Measurements from ENCODE around the gene PRUNE2.
A peak's percentile ranks its signal among the peaks of the same experiment; 100 is the strongest.

The PRUNE2 gene

DNA sequence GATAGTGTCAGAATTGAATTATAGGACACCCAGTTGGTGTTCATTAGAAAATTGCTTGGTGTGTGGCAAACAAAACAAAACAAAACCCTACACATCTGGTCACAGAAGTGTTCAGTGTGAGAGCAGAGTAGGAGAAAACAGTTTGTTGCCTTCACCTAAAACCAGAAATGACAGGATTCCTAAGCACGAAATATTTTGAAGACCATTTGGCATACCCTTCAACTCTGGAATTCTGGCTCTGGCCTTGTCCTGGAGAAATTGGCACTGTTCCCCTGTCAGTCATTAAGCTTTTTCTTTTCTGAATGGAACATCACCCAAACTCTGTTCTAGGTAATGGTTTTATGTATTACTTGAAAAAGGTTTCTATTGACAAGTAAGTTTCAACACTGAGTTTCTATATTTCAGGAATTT is 251.9 kb downstream of the PRUNE2 start:
- peak; percentile 50 for DNase-seq

DNA sequence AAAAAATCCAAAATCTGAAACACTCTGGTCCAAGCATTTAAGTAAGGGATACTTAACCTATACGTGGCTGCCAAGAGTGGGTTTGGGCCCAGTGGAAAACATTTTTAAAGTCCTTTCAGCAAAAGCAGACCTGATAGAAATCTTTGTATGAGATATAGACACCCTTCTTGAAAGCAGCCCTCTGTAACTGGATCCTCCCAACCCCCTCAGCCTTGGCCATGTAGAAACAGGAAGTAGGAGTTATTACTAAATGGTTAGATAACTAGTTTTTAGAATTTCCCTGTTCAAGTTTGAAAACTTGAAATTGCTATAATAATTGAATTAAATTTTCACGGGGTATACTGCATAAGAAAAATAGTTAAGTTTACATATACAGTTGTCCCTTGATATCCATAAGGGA is 253.0 kb downstream of the PRUNE2 start:
- DNase-seq: peak; percentile 52

DNA sequence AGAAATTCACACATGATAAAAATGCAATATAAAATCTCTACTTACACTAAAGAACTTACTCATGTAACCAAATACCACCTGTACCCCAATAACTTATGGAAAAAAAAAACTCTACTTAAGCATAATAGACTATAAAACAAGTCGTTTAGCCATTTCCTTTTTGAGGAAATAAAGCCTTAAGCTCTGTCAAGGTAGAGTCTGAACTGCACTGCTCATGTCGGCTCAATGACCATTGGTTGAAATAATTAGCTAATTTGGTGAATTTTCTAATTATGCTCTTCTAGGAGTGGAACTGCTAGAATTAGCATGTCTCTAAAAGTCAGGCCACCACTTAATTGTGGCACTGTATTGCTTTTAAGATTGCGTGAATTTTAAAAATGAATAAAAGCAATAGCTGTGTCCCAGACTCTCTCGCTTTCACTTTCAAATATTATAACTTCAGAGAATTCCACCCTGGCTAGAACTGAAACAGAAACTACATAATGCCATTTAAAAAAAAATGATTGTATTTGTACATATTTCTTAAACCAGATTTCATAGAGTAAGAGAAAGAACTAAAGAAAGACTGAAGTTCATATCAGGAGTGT is 254.7 kb downstream of the PRUNE2 start:
- DNase-seq: no peak

DNA sequence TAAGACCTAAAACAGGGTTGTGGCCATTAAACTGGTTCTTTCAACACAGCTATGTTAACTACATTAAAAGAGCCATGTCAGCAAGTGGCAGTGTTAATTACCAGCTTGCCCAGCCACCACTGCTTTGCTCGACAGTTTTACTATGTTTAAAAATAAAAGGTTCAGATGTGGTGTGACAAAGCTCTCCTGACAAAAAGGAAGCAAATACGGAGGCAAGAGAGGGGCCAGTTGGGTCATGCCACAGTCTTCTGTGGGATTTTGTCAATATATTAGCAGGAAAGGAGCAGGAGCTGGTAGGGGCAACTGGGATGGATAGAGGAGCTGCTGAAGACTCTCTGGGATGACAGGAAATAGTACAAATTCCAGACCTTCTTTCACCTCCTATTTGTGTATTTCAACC is 255.2 kb downstream of the PRUNE2 start:
- no peak for DNase-seq

DNA sequence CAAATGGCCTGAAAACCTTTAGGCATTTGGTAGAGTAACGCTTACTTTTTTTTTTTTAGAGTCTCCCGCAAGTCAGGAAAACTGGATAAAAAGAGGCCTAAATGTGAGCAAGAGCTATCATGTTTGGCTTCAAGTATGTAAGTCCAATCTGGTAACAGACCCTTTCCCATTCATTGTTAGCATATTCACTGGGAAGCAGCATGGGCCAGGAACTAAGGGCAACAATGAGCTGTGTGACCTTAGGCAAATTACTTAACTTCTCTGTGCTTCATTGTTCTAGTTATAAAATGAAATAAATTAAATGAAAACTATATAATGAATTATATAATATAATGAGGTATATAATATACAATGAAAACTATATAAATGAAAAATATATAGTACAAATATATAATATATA is 256.0 kb downstream of the PRUNE2 start:
- DNase-seq: no peak

DNA sequence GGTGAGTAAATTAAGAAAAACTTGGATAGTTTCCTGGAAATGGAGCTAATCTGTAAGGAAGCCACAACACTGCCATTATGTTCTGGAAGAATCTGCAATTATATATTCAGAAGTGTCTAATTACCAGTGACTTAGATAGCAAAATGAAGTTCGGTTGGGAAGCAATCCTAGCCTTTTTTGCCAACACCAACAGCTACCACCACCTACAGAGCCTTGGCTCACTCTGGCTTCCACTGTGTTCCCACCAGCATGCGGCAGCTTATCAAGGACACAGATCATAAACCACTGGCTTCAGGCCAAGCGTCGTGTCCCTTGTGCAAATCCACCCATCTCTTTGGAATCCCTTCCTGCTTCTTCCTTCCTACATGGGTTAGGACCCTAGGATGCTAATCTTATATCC is 259.7 kb downstream of the PRUNE2 start:
- no peak for DNase-seq

DNA sequence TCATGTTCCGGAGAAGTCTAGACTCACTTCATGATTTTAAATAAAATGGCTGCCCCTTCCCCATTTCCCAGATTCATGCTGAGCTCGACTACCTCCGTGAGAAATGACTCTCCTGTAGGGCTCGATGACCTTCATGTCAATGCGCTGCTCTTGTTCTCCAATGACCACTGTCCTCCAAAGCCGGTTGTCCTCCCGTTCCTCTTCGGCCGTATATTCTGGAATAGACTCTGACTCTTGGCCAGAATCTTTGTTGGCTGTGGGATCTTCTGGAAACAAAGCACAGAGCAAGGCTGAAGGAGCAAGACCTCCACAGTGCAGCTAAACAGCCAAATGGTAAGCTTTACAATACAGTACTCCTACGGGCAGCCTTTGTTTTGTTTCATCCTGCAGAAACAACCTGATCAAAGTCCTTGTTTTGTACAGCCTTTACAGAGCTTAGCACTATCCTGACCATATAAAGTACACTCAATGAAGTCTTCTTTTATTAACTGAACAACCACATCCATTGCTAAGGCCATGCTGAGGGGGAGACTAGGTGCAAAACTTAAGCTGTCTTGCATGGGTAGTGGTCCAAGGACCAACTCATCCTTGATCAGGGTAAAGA is 261.2 kb downstream of the PRUNE2 start:
- DNase-seq: no peak

DNA sequence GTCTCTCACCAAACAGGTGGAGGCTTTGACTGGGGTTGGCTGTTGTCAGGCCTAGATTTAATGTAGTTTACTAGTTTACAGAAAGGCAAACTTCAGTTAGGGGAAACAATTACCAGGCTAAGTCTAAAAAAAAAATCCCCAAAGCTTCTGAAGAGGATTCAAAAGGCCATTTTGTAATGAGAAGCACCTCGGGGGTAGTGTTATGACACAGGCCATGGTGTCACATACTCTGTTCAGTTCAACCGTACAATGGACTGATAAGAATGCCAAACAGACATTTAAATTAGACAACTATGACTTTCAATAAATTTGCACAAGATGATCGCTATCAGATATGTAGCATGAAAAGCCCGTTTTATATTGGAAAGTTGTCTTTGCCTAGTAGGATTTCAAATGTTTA is 261.7 kb downstream of the PRUNE2 start:
- DNase-seq: no peak

DNA sequence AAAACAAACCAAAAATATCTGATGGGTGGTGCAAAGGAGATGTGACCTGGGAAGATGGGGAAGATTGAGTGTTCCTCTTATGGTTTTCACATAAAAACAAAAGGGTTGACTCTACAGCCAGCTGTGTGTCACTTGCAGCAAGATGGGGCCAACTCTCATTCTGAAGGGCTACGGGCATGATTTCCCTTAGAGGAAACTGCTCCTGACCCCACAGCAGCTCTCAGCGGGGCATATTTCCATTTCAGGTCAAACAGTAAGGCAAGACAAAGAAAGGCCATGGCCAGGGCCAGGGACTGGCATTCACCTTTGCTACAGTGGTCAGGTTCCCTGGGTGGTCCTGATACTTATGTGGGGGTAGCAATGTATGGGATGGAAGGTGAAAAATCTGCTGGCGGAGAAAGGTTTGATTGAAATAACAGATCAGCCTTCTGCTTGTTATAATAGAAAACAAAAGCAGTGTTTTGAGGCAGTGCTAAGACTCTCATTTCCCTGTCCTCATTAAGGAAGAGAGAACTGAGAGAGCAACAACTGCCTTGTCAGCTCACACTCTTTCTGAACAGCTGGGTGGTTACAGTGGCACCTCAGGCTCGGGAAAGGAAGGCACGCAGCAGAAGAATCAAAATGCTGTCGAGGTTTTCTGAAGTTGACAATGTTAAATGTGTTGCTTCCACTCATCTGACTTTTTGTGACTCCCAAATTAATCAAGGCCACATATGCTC is 262.4 kb downstream of the PRUNE2 start:
- DNase-seq: no peak

DNA sequence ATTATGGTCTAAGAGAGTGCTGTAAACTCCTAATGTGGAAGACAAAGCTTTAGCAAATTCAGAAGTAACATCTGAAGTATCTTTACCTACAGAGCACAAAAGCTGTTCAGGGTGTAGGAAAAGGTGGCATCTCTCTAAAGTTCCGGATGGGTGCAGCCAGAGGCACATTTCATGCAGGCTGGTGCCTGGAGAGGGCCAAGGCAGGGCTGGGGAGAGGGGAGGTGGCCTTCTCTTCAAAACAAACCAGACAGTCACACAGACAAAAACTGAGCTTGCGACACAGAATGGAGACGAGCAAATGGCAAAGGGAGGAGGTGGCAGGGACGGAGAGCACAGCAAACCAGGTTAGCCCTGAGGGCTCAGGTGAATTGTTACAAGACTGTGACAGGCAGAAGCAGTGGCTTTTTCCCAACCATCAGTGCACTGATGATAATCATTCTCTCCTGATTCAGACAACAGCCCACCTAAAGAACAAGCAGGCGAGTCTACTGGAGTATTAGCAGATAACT is 263.2 kb downstream of the PRUNE2 start:
- DNase-seq: no peak

DNA sequence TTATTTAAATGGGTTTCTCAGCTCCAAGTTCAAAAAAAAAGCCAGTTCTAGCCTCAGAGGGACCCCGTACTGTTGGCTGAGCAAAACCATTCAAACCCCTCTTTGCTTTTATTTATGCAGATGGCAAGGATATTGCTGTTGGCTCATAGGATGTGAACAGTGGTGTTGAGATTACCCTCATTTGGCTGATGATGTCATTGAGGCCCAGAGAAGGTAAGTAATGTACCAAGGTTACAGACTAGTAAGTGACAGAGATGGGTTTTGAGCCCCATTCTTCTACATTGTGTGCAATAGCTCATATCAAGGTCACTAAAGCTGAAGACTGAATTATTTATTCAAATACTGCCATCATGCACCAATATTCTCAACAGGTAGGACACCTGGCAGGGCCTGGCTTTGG is 263.8 kb downstream of the PRUNE2 start:
- DNase-seq: no peak

DNA sequence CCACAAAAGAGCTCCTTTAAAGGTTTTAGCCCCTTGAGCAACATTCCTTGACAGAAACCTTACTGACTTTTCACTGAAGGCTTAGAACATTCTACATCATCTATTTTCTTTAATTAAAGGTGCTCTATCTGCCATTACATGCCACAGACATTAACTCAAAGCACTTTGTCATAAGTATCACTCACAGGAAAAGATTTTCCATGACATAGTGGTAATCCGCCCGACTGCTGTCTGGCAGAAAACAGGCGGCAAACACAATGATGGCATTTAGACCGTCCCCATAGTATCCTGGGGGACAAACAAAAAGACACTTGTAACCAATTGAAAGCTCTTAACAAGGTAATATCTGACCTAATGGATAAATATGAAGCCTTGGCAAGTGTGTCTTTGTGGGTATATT is 267.9 kb downstream of the PRUNE2 start:
- no peak for DNase-seq

DNA sequence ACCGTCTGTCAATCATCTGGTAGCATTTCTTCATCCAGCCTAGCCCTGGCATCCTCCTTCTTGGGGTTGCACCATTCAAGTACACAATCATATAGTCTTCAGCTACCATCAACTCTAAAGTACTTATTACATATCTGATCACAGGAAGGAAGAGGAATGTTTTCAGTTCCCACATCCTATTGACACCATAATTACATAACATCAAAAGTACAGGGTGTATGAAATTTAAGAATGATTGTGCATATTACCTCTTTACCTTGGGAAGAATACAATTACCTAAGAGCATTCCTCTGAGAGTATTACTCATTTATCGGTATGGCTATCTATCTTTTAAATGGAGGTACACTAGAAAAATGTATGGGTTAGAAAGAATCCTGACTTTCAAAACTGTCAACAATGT is 268.5 kb downstream of the PRUNE2 start:
- DNase-seq: no peak

DNA sequence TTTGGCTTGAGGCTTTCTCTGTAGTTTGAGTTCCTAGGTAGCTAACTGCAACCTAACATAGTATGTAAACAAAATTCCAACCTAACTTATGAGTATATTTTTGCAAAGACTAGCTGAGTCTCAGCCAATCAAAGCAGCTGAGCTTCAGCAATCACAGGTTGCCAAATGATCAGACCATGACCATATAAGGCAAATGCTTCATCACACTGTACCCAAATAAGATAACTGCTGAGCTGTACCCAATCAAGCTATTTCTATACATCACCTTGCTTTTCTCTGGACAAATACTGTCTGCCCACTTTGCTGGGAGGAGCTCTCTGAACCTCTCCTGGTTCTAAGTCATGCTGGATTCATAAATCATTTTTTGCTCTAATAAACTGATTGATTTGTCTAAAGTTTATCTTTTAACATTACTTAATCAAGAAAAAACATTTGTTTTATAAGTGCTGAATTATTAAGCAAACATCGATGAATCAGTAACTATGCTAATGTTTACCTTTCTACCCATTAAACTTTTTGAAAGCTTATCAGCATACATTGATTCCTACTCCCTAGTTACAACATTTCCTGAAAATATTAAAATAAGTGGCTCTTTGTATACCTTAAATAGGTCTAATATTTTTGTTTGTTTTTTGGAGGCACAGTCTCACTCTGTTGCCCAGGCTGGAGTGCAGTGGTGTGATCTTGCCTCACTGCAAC is 271.4 kb downstream of the PRUNE2 start:
- DNase-seq: peak; percentile 78

DNA sequence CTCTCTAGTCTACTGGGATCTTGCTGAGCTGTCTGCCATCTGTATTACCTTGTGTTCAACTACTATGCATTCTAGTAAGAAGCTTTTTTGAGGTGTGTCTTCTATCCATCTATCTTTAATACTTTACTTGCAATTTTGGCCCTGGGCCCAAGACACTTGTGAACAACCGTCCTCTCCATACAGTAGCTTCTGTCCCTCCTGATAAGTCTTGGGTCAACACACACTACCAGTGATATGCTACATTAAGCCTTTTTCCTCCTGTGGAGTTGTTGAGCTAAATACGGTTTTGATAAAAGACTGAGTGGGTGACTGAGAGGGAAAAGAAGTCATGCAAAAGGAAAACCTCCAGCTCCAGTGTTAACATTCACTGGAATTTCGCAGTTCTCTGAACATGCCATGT is 275.0 kb downstream of the PRUNE2 start:
- DNase-seq: no peak

DNA sequence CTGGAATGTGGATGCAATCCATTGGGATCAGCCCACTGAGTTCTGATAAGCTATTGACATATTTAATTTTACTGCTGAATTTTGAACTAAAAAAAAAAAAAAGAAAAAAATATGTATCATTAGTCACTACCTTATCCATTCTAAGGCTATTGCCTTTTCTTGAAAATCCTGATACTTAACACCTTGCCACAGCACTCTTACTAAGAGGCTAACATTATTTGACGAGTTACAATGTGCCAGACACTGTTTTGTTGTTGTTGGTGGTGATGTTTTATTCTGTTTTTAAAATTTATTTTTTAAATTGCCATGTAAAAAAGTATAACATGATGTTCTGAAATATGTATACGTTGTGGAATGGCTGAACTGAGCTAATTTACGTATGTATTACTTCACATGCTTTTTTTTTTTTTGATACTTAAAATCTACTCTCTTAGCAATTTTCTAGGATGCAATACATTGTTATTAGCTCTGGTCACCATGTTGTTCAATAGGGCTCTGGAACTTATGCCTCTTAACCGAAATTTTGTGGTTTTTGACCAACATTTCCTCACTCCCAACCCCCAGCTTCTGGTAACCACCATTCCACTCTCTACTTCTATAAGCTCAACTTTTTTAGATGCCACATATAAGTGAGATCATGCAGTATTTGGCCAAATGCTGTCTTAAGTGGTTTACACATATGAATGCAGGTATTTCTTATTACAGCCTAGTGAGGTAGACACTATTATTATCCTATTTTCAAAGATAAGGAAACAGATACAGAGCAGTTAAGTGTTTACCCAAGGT is 276.5 kb downstream of the PRUNE2 start:
- DNase-seq: no peak

DNA sequence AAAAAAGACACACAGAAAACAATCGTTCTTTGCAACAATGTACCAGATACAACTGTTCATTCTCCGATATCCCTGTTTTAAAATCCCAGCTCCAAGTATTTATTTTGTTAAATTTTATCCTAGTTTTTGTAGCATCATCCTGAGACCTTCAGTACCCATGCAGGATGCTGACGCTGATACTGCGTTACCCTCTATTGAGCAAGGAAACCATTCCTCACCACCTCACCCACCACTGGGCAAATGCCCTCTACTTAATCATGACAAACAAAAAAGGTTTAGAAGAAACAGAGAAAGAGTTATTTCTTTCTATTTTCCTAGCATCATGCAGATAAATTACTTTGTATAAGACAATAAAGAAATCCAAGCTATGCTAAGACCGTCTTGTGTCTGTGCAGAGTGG is 277.8 kb downstream of the PRUNE2 start:
- DNase-seq: no peak

DNA sequence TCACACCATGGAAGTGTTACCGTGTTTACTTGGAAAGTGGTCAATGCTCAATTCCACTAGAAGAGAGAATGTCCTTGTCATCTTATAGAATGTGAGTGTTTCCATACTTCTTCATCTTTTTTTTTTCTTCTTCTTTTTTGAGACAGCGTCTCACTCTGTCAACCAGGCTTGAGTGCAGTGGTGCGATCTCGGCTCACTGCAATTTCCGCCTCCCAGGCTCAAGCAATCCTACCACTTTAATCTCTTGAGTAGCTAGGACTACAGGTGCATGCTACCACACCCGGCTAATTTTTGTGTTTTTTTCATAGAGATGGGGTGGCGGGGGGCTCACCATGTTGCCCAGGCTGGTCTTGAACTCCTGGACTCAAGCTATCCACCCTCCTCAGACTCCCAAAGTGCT is 278.9 kb downstream of the PRUNE2 start:
- DNase-seq: no peak

DNA sequence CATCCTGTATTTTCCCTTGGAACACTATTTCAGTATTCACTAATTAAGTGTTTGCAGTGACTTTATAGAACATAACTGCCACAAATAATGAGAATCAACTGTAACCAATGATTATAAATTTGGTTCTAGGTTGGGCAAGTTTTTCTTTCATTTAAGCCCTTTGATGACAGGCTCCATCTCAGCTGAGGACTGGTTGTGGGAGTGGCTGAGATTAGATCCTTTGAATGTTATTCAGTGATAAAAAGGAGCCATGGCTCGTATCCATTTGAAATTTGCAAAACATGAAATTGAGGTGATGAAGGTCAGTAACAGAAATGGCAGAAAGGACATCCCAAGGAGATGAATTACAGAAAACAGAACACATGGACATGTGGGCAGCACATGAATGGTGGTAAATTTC is 279.8 kb downstream of the PRUNE2 start:
- DNase-seq: no peak

DNA sequence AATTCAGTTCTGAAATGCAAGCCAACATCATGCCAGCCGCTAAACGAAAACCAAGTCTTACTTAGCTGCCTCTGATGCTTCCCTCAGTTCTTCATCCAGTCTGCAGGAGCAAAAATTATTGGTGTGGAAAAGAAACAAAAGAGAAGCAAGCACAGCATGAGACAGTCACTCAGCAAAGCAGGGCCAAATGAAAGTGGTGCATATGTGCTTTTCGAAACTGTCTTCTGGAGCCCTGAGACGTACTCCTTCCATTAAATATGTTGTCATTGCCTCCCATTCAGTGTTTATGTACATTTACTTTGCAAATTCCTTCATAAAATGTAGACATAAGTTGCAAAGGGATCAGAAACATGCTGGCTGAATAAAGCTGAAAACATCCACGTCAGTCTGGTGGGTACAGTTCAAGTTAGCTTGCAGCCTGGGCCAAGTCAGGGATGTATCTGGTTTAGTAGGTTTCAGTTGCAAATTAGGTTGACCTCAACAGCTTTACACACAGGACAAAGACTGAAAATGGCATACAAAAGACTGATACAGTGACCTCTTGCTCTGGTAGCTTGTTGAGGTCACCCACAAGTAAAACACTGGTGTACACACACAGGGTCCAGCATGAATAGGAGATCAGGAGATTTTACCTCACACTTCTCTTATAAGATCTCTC is 281.4 kb downstream of the PRUNE2 start:
- no peak for DNase-seq

DNA sequence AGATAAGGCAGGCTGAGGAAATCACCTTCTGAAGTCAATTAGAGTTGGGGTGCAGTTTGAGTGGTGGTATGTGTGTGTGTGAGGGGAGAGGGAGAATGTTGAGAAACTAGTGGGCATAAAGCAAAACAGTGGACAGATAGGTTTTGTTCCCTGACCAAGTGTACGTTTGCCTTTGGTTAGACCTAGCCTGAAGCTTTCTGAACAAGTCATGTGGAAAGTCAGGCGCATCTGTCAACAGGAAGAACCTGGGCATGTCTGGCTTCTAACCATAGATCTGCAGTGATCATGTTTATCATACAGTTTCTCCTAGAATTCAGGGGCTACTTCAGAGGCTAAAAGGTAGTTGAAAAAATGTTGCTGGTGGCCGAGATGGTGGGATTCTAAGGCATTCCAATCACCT is 284.9 kb downstream of the PRUNE2 start:
- no peak for DNase-seq

DNA sequence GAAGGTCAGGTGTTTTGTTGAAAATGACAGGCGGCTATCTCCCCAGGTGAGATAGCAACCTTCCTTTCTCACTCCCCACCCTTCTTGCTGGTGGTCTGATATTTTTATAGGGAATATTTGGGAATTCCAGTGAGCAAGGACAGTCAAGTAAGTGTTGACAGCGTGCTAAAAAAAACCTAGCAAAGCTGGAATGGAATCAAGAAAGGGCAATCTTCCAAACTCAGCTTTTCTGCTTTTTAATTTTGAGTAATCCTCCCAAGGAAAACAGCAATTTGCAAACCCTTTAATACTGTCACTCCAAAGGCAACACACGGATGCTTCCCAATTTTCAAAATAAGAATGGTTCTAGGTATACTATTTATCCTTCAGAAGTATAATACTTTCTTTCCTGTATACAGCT is 285.3 kb downstream of the PRUNE2 start:
- DNase-seq: no peak
